IMR-90 (cell line): ENCODE measurements around the gene BDH1. TPM values are rescaled to one million over a fixed set of nuclear protein-coding genes. Genes with fewer than 3 reads are reported as not detected.

Experiments
- ATAC-seq: fragments of 200-7000 bp; cut with Tn5 transposase; 2 replicates; pipeline ENCODE4 v1.9.1; 2020; ENCODE audit warnings: low read depth, mild to moderate bottlenecking, moderate library complexity
- BruUV-seq: library from RNA; stranded (reverse); fragments of 400-500 nt; replicated peaks from 2 replicates; lab custom pipeline; 2021; lab: Mats Ljungman, UMichigan
- CTCF ChIA-PET: fragments of 300-600 bp; formaldehyde crosslinking; extraction: SDS; loops from one replicate; lab custom pipeline; 2021; ENCODE audit warnings: antibody characterized with exemption; lab: Yijun Ruan, JAX
- POLR2A ChIA-PET: fragments of 300-600 bp; sonication (Branson Sonifier 250); formaldehyde crosslinking; loops from one replicate; lab custom pipeline; 2022; ENCODE audit warnings: antibody characterized with exemption; ENCODE audit not compliant: unreplicated experiment; lab: Charles Lee
- DNase-seq: peaks from one replicate; pipeline ENCODE4 v3.0.0; 2013
- H2AFZ ChIP-seq: replicated peaks from 2 replicates; pipeline ENCODE3; 2013; ENCODE audit warnings: low read length, mild to moderate bottlenecking; ENCODE audit not compliant: poor library complexity
- H2AK5ac ChIP-seq: 2 replicates; pipeline ENCODE4 v1.6.1; 2013; ENCODE audit warnings: low read depth, low read length, inconsistent platforms
- H2AK9ac ChIP-seq: replicated peaks from 2 replicates; pipeline ENCODE3; 2013; ENCODE audit warnings: mild to moderate bottlenecking, low read depth, low read length, moderate library complexity; ENCODE audit not compliant: poor library complexity
- H2BK120ac ChIP-seq: 2 replicates; pipeline ENCODE4 v1.6.1; 2013; ENCODE audit warnings: low read depth, low read length, inconsistent platforms
- H2BK15ac ChIP-seq: 3 replicates; pipeline ENCODE4 v1.6.1; 2013; ENCODE audit warnings: low read depth, low read length, inconsistent platforms
- H2BK20ac ChIP-seq: 2 replicates; pipeline ENCODE4 v1.6.1; 2013; ENCODE audit warnings: low read depth, mild to moderate bottlenecking, inconsistent platforms, low read length, moderate library complexity
- H2BK5ac ChIP-seq: 2 replicates; pipeline ENCODE4 v1.6.1; 2013; ENCODE audit warnings: mild to moderate bottlenecking, low read depth, low read length, inconsistent platforms; ENCODE audit not compliant: poor library complexity, severe bottlenecking
- H3K14ac ChIP-seq: replicated peaks from 2 replicates; pipeline ENCODE4 v1.6.1; 2013; ENCODE audit warnings: low read depth, low read length, inconsistent platforms
- H3K18ac ChIP-seq: 2 replicates; pipeline ENCODE4 v1.6.1; 2013; ENCODE audit warnings: low read depth, low read length, control low read depth
- H3K23ac ChIP-seq: 2 replicates; pipeline ENCODE4 v1.6.1; 2013; ENCODE audit warnings: low read depth, low read length, inconsistent platforms
- H3K27ac ChIP-seq: 2 replicates; pipeline ENCODE4 v1.5.1; 2013; ENCODE audit warnings: mild to moderate bottlenecking, control low read depth, low read length; ENCODE audit not compliant: insufficient read depth
- H3K27me3 ChIP-seq: 2 replicates; pipeline ENCODE4 v1.6.1; 2013; ENCODE audit warnings: low read length; ENCODE audit not compliant: control insufficient read depth, insufficient read depth
- H3K36me3 ChIP-seq: 2 replicates; pipeline ENCODE4 v1.6.1; 2013; ENCODE audit warnings: low read length, mixed read lengths; ENCODE audit not compliant: control insufficient read depth, insufficient read depth
- H3K4ac ChIP-seq: 2 replicates; pipeline ENCODE4 v1.6.1; 2013; ENCODE audit warnings: low read depth, low read length, inconsistent platforms
- H3K4me1 ChIP-seq: 2 replicates; pipeline ENCODE4 v1.6.1; 2013; ENCODE audit warnings: low read length, mixed read lengths; ENCODE audit not compliant: control insufficient read depth, insufficient read depth
- H3K4me2 ChIP-seq: 2 replicates; pipeline ENCODE4 v1.6.1; 2013; ENCODE audit warnings: low read depth, mild to moderate bottlenecking, control low read depth, low read length, moderate library complexity
- H3K4me3 ChIP-seq: 2 replicates; pipeline ENCODE4 v1.5.1; 2013; ENCODE audit warnings: low read depth, mild to moderate bottlenecking, control low read depth, low read length, moderate library complexity; ENCODE audit not compliant: insufficient read depth
- H3K56ac ChIP-seq: 2 replicates; pipeline ENCODE4 v1.6.1; 2013; ENCODE audit warnings: low read length, inconsistent platforms; ENCODE audit not compliant: insufficient read depth; ENCODE audit errors: extremely low read depth
- H3K79me1 ChIP-seq, 2 experiments: 2 replicates each; pipeline ENCODE4 v1.6.1; 2013; ENCODE audit warnings: low read length in 2 of 2, inconsistent platforms in 1 of 2, low read depth in 1 of 2
- H3K9ac ChIP-seq: 2 replicates; pipeline ENCODE4 v1.6.1; 2013; ENCODE audit warnings: low read depth, low read length, control low read depth
- H3K9me1 ChIP-seq: 2 replicates; pipeline ENCODE4 v1.6.1; 2013; ENCODE audit warnings: low read length, inconsistent platforms; ENCODE audit not compliant: insufficient read depth
- H3K9me3 ChIP-seq: 2 replicates; pipeline ENCODE4 v1.6.1; 2013; ENCODE audit warnings: low read length; ENCODE audit not compliant: control insufficient read depth, insufficient read depth
- H4K20me1 ChIP-seq: 2 replicates; pipeline ENCODE4 v1.6.1; 2013; ENCODE audit warnings: low read length, inconsistent platforms; ENCODE audit not compliant: insufficient read depth
- H4K5ac ChIP-seq: 2 replicates; pipeline ENCODE4 v1.6.1; 2013; ENCODE audit warnings: mild to moderate bottlenecking, low read depth, low read length, control low read depth
- H4K8ac ChIP-seq, 2 experiments: 2 replicates each; pipeline ENCODE4 v1.6.1; 2013; ENCODE audit warnings: low read depth in 2 of 2, low read length in 2 of 2, control low read depth in 1 of 2, inconsistent platforms in 1 of 2
- H4K91ac ChIP-seq: 2 replicates; pipeline ENCODE4 v1.6.1; 2013; ENCODE audit warnings: low read depth, low read length, inconsistent platforms; ENCODE audit not compliant: insufficient read depth
- CHD1 ChIP-seq: IDR thresholded peaks from 2 replicates; pipeline ENCODE4 v1.6.1; 2012; ENCODE audit warnings: low read depth, low read length, improper control_type of control experiment
- CTCF ChIP-seq: conservative IDR thresholded peaks from 2 replicates; pipeline ENCODE4 v1.5.1; 2012; ENCODE audit warnings: mild to moderate bottlenecking, low read depth, low read length, improper control_type of control experiment
- FOS ChIP-seq: fragments of 150-350 bp; IDR thresholded peaks from 2 replicates; pipeline ENCODE4 v1.6.1; 2016; ENCODE audit warnings: low read depth, low read length
- MAZ ChIP-seq: IDR thresholded peaks from 2 replicates; pipeline ENCODE4 v1.6.1; 2012; ENCODE audit warnings: low read depth, mild to moderate bottlenecking, low read length, improper control_type of control experiment, moderate library complexity, borderline replicate concordance
- NFE2L2 ChIP-seq: fragments of 150-350 bp; IDR thresholded peaks from 2 replicates; pipeline ENCODE4 v1.6.1; 2016; ENCODE audit warnings: low read depth, mild to moderate bottlenecking, low read length
- RAD21 ChIP-seq: IDR thresholded peaks from 2 replicates; pipeline ENCODE4 v1.6.1; 2012; ENCODE audit warnings: low read length, improper control_type of control experiment
- RCOR1 ChIP-seq: IDR thresholded peaks from 2 replicates; pipeline ENCODE4 v1.6.1; 2012; ENCODE audit warnings: mild to moderate bottlenecking, low read length, improper control_type of control experiment; ENCODE audit not compliant: insufficient replicate concordance
- RFX5 ChIP-seq: IDR thresholded peaks from 2 replicates; pipeline ENCODE4 v1.8.0; 2012; ENCODE audit warnings: low read depth, mild to moderate bottlenecking, low read length, moderate library complexity
- WGBS, 2 experiments: methylation state at CpG; one replicate each; pipeline versions ENCODE4 v1.1.5 to v1.1.7; 2013; ENCODE audit warnings: missing lambda C conversion rate in 2 of 2; ENCODE audit not compliant: insufficient read length in 1 of 2; ENCODE audit errors: extremely low coverage in 2 of 2; 5-methylcytosine and 5-hydroxymethylcytosine counted together
- dilution Hi-C: fragments of 300-500 bp; cut with HindIII; formaldehyde crosslinking; loops from one replicate; pipeline ENCODE4 v1.14.3; 2018; ENCODE audit warnings: low sequenced_read_pairs; ENCODE audit not compliant: unreplicated experiment
- in situ Hi-C: fragments of 300-500 bp; cut with MboI; formaldehyde crosslinking; loops from 3 replicates; pipeline ENCODE4 v1.14.3; 2019; ENCODE audit warnings: low sequenced_read_pairs, inconsistent platforms, mixed read lengths
- intact Hi-C: fragments of 100-400 bp; cut with micrococcal nuclease; formaldehyde crosslinking; loops from 2 replicates; pipeline ENCODE4 v1.10.0; 2022
- polyA plus RNA-seq, 3 experiments: library from polyadenylated mRNA; depleted of rRNA; stranded (reverse); fragments of >200 nt; gene quantifications; 2 replicates each; pipeline ENCODE4 v1.2.3, GENCODE V29; 2012; ENCODE audit warnings: low replicate concordance in 1 of 3
- total RNA-seq: library from RNA; depleted of rRNA; stranded (reverse); fragments of >200 nt; gene quantifications from 2 replicates; pipeline ENCODE4 v1.2.3, GENCODE V29; 2012

The BDH1 gene
- total and polyA plus RNA-seq, 2 of the 4 experiments (the other 2 are of a cell fraction) = 2.7 to 4.4 TPM

- H3K9me3 ChIP-seq = 0 out of 2 replicates have a peak, but pooled peaks cover 2% of the 10 kb centered on the region
- no peak overlapping the region for H3K4me3 ChIP-seq
- no peak overlapping the region for H2BK20ac ChIP-seq
- no peak overlapping the region for H2BK5ac ChIP-seq
- H2BK15ac ChIP-seq = no peak overlapping the region
- no peak overlapping the region for H4K91ac ChIP-seq
- H3K27me3 ChIP-seq = peaks cover 29% of the 10 kb centered on the region
- H2AK5ac ChIP-seq = no peak overlapping the region
- POLR2A ChIA-PET = no interaction called here
- no peaks in the 10 kb centered on the region for H3K4me1 ChIP-seq
- no peak overlapping the region for H3K4me2 ChIP-seq
- no CpG with 5 or more reads among the region's 8 CpGs for WGBS, 2 experiments
- no peak overlapping the region for H3K27ac ChIP-seq
- DNase-seq = no peak
- no peak overlapping the region for H3K23ac ChIP-seq
- no peak overlapping the region for H3K4ac ChIP-seq
- intact Hi-C loops = no loop called here
- dilution Hi-C loops = no loop called here
- H2AFZ ChIP-seq = no peak overlapping the region
- no peak for ATAC-seq
- no peak overlapping the region for H2AK9ac ChIP-seq
- TF ChIP-seq RFX5 (no peak), FOS (no peak), NFE2L2 (no peak), RAD21 (no peak), MAZ (no peak), CTCF (no peak), RCOR1 (no peak), CHD1 (no peak)
- CTCF ChIA-PET = no interaction called here
- no TSS peak for BruUV-seq
- no peak overlapping the region for H4K8ac ChIP-seq
- H3K79me1 ChIP-seq = no peaks in the 10 kb centered on the region
- H4K20me1 ChIP-seq = no peaks in the 10 kb centered on the region
- H3K9me1 ChIP-seq = 0 out of 2 replicates have a peak, but pooled peaks cover 2% of the 10 kb centered on the region
- H3K56ac ChIP-seq = no peak overlapping the region
- no peaks in the 10 kb centered on the region for H3K36me3 ChIP-seq
- no peak overlapping the region for H4K5ac ChIP-seq
- H2BK120ac ChIP-seq = no peak overlapping the region
- no peak overlapping the region for H3K9ac ChIP-seq
- in situ Hi-C loops = no loop called here
- H3K18ac ChIP-seq = no peak overlapping the region
- H3K14ac ChIP-seq = no peak overlapping the region
Measured at GRCh38 chr3:197576838-197577237, 21.1 kb upstream of the BDH1 start.
